H1 (cell line): ENCODE results near the gene SGCD. TPM values are rescaled to one million over a fixed set of nuclear protein-coding genes. Genes with fewer than 3 reads are reported as not detected.

Experiments used
- CTCF ChIA-PET: fragments of 300-600 bp; sonication (Branson Sonifier 250); formaldehyde crosslinking; loops from one replicate; lab custom pipeline; 2021; ENCODE audit not compliant: partially characterized antibody; lab: Charles Lee
- POLR2A ChIA-PET: fragments of 300-600 bp; sonication (Branson Sonifier 250); formaldehyde crosslinking; loops from one replicate; lab custom pipeline; 2021; ENCODE audit warnings: inconsistent platforms; ENCODE audit not compliant: partially characterized antibody; lab: Charles Lee
- DNase-seq, 2 experiments: peaks; one replicate each; pipeline versions ENCODE4 v3.0.0 to v3.0.0-alpha.2; 2010 to 2022; ENCODE audit warnings: low spot score in 2 of 2, low read depth in 1 of 2, mixed read lengths in 1 of 2
- FAIRE-seq: peaks from 2 replicates; lab custom pipeline; 2011; peaks lifted over from hg19 to GRCh38; lab: Jason Lieb, UNC
- H2AFZ ChIP-seq: 2 replicates; pipeline ENCODE4 v1.8.1; 2012; ENCODE audit warnings: low read length, inconsistent platforms
- H2AK5ac ChIP-seq: 2 replicates; pipeline ENCODE4 v1.6.1; 2013; ENCODE audit warnings: low read depth, low read length
- H2BK120ac ChIP-seq: replicated peaks from 2 replicates; pipeline ENCODE3; 2013; ENCODE audit warnings: low read depth, low read length, inconsistent platforms
- H2BK12ac ChIP-seq: 2 replicates; pipeline ENCODE4 v1.6.1; 2013; ENCODE audit warnings: low read depth, low read length
- H2BK15ac ChIP-seq: 2 replicates; pipeline ENCODE4 v1.6.1; 2013; ENCODE audit warnings: low read length
- H2BK20ac ChIP-seq: 2 replicates; pipeline ENCODE4 v1.6.1; 2013; ENCODE audit warnings: low read length
- H2BK5ac ChIP-seq: 2 replicates; pipeline ENCODE4 v1.6.1; 2013; ENCODE audit warnings: low read depth, low read length
- H3K14ac ChIP-seq: 2 replicates; pipeline ENCODE4 v1.6.1; 2013; ENCODE audit warnings: inconsistent platforms; ENCODE audit not compliant: insufficient read length
- H3K18ac ChIP-seq: 2 replicates; pipeline ENCODE4 v1.6.1; 2013; ENCODE audit warnings: low read length; ENCODE audit errors: extremely low read depth
- H3K23ac ChIP-seq: 2 replicates; pipeline ENCODE4 v1.6.1; 2013; ENCODE audit warnings: inconsistent platforms; ENCODE audit not compliant: insufficient read length
- H3K23me2 ChIP-seq: 2 replicates; pipeline ENCODE4 v1.6.1; 2013; ENCODE audit warnings: low read depth, low read length
- H3K27ac ChIP-seq: 2 replicates; pipeline ENCODE4 v1.6.1; 2011; ENCODE audit warnings: low read depth, low read length, inconsistent platforms
- H3K27me3 ChIP-seq, 4 experiments: replicated peaks in 1 of 4; 1 replicate in 1 of 4; 2 replicates in 3 of 4; pipeline versions ENCODE4 v1.6.1 to v1.8.1; 2011 to 2013; ENCODE audit warnings: low read length in 3 of 4, mild to moderate bottlenecking in 3 of 4, inconsistent platforms in 2 of 4, mixed read lengths in 2 of 4, moderate library complexity in 1 of 4; ENCODE audit not compliant: control insufficient read depth in 3 of 4, insufficient read depth in 3 of 4; ENCODE audit errors: extremely low read depth in 1 of 4
- H3K36me3 ChIP-seq, 4 experiments: 2 replicates each; pipeline versions ENCODE4 v1.6.1 to v1.8.1; 2011 to 2013; ENCODE audit warnings: mild to moderate bottlenecking in 4 of 4, low read length in 3 of 4, moderate library complexity in 2 of 4, control low read depth in 1 of 4, inconsistent platforms in 1 of 4; ENCODE audit not compliant: insufficient read depth in 4 of 4, control insufficient read depth in 2 of 4
- H3K4ac ChIP-seq: replicated peaks from 2 replicates; pipeline ENCODE3; 2013; ENCODE audit warnings: low read length, low read depth, mixed read lengths, inconsistent platforms; ENCODE audit not compliant: insufficient read length
- H3K4me1 ChIP-seq, 4 experiments: replicated peaks in 1 of 4; 1 replicate in 1 of 4; 2 replicates in 3 of 4; pipeline versions ENCODE4 v1.6.1 to v1.8.1; 2011 to 2013; ENCODE audit warnings: low read length in 3 of 4, inconsistent platforms in 2 of 4, mixed read lengths in 1 of 4; ENCODE audit not compliant: insufficient read depth in 4 of 4, control insufficient read depth in 3 of 4
- H3K4me2 ChIP-seq, 2 experiments: 2 replicates each; pipeline versions ENCODE4 v1.6.1 to v1.8.1; 2011 to 2013; ENCODE audit warnings: low read depth in 2 of 2, low read length in 2 of 2, control low read depth in 1 of 2, inconsistent platforms in 1 of 2, mild to moderate bottlenecking in 1 of 2; ENCODE audit not compliant: insufficient read depth in 1 of 2
- H3K4me3 ChIP-seq, 4 experiments: fragments of 200-600, 300-600 bp in 1 of 4; sonication (generic), shearing (Covaris generic), sonication (Bioruptor Twin) in 1 of 4; 2 replicates each; pipeline versions ENCODE4 v1.5.1 to v1.8.1; 2011 to 2016; ENCODE audit warnings: low read length in 4 of 4, low read depth in 3 of 4, control low read depth in 2 of 4, inconsistent platforms in 2 of 4, mild to moderate bottlenecking in 2 of 4, mixed read lengths in 1 of 4, moderate library complexity in 1 of 4; ENCODE audit not compliant: insufficient read depth in 2 of 4; ENCODE audit errors: extremely low read depth in 1 of 4
- H3K56ac ChIP-seq: replicated peaks from 2 replicates; pipeline ENCODE3; 2013; ENCODE audit warnings: low read depth, mild to moderate bottlenecking, mixed read lengths, low read length, inconsistent platforms; ENCODE audit not compliant: insufficient read length
- H3K79me1 ChIP-seq: 2 replicates; pipeline ENCODE4 v1.6.1; 2013; ENCODE audit warnings: low read depth, low read length, control low read depth
- H3K79me2 ChIP-seq, 2 experiments: 2 replicates each; pipeline versions ENCODE4 v1.6.1 to v1.8.1; 2012 to 2013; ENCODE audit warnings: low read length in 2 of 2, mild to moderate bottlenecking in 2 of 2, inconsistent platforms in 1 of 2; ENCODE audit not compliant: insufficient read depth in 2 of 2, control insufficient read depth in 1 of 2
- H3K9ac ChIP-seq, 4 experiments: replicated peaks in 1 of 4; 1 replicate in 1 of 4; 2 replicates in 3 of 4; pipeline versions ENCODE4 v1.6.1 to v1.8.1; 2011 to 2013; ENCODE audit warnings: low read depth in 3 of 4, low read length in 3 of 4, control low read depth in 2 of 4, mild to moderate bottlenecking in 2 of 4, moderate library complexity in 2 of 4, inconsistent platforms in 1 of 4; ENCODE audit errors: extremely low read depth in 1 of 4
- H3K9me3 ChIP-seq, 2 experiments: 2 replicates each; pipeline versions ENCODE4 v1.6.1 to v1.8.1; 2012 to 2013; ENCODE audit warnings: mild to moderate bottlenecking in 2 of 2, moderate library complexity in 2 of 2, control low read depth in 1 of 2, inconsistent platforms in 1 of 2, low read depth in 1 of 2, low read length in 1 of 2, mixed read lengths in 1 of 2; ENCODE audit not compliant: insufficient read depth in 2 of 2
- H4K20me1 ChIP-seq, 2 experiments: replicated peaks in 1 of 2; 2 replicates each; pipeline versions ENCODE3 to v1.8.1; 2011 to 2013; ENCODE audit warnings: inconsistent platforms in 2 of 2, low read length in 2 of 2, mild to moderate bottlenecking in 1 of 2; ENCODE audit not compliant: insufficient read depth in 2 of 2, control insufficient read depth in 1 of 2
- H4K5ac ChIP-seq: 2 replicates; pipeline ENCODE4 v1.6.1; 2013; ENCODE audit warnings: low read length, low read depth, mixed read lengths, inconsistent platforms; ENCODE audit not compliant: insufficient read length
- H4K8ac ChIP-seq: 2 replicates; pipeline ENCODE4 v1.8.0; 2013; ENCODE audit warnings: mild to moderate bottlenecking, moderate library complexity, low read length, inconsistent platforms; ENCODE audit not compliant: insufficient read depth; ENCODE audit errors: extremely low read depth
- H4K91ac ChIP-seq: replicated peaks from 2 replicates; pipeline ENCODE3; 2013; ENCODE audit warnings: low read length, mixed read lengths, inconsistent platforms; ENCODE audit not compliant: insufficient read length
- BACH1 ChIP-seq: IDR thresholded peaks from 2 replicates; pipeline ENCODE4 v1.6.1; 2012; ENCODE audit warnings: low read length, improper control_type of control experiment
- CHD2 ChIP-seq: IDR thresholded peaks from 2 replicates; pipeline ENCODE4 v1.6.1; 2012; ENCODE audit warnings: low read length, improper control_type of control experiment
- GABPA ChIP-seq: IDR thresholded peaks from 2 replicates; pipeline ENCODE4 v1.6.1; 2011; ENCODE audit warnings: mild to moderate bottlenecking, low read length, moderate library complexity, borderline replicate concordance; ENCODE audit not compliant: insufficient read depth
- GTF2F1 ChIP-seq: IDR thresholded peaks from 2 replicates; pipeline ENCODE4 v1.6.1; 2012; ENCODE audit warnings: low read depth, low read length, improper control_type of control experiment, borderline replicate concordance
- HDAC6 ChIP-seq: IDR thresholded peaks from one replicate; pipeline ENCODE4 v1.7.1; 2012; ENCODE audit warnings: low read depth, mild to moderate bottlenecking, inconsistent platforms, low read length, moderate library complexity
- KDM5A ChIP-seq: fragments of 200-600 bp; IDR thresholded peaks from 2 replicates; pipeline ENCODE4 v1.7.1; 2012; ENCODE audit warnings: mild to moderate bottlenecking, low read length, inconsistent platforms, mixed read lengths
- MAFK ChIP-seq: IDR thresholded peaks from 2 replicates; pipeline ENCODE4 v1.6.1; 2012; ENCODE audit warnings: low read depth, mild to moderate bottlenecking, improper control_type of control experiment, low read length
- POLR2A ChIP-seq, 2 experiments: IDR thresholded peaks; 1 replicate in 1 of 2; 2 replicates in 1 of 2; pipeline ENCODE4 v1.6.1; 2011; ENCODE audit warnings: low read depth in 2 of 2, low read length in 2 of 2, mild to moderate bottlenecking in 2 of 2; ENCODE audit errors: control extremely low read depth in 1 of 2
- RAD21 ChIP-seq, 2 experiments: IDR thresholded peaks in 1 of 2; conservative IDR thresholded peaks in 1 of 2; 2 replicates each; pipeline ENCODE4 v1.6.1; 2011; ENCODE audit warnings: low read depth in 2 of 2, low read length in 2 of 2, improper control_type of control experiment in 1 of 2, inconsistent platforms in 1 of 2, mild to moderate bottlenecking in 1 of 2, moderate library complexity in 1 of 2
- SUZ12 ChIP-seq: fragments of 200-600 bp; sonication (generic); IDR thresholded peaks from 2 replicates; pipeline ENCODE4 v1.6.1; 2012; ENCODE audit warnings: mild to moderate bottlenecking, inconsistent platforms, low read length, moderate library complexity, mixed read lengths
- ZNF274 ChIP-seq: IDR thresholded peaks from 2 replicates; pipeline ENCODE4 v1.7.0; 2012; ENCODE audit warnings: low read length, borderline replicate concordance; ENCODE audit errors: extremely low read depth
- WGBS, 2 experiments: shearing (Covaris generic) in 1 of 2; methylation state at CpG; one replicate each; pipeline versions ENCODE4 v1.1.6 to v1.1.7; 2013 to 2015; ENCODE audit warnings: low lambda C conversion rate in 2 of 2, mixed read lengths in 2 of 2, inconsistent platforms in 1 of 2, low coverage in 1 of 2, missing lambda C conversion rate in 1 of 2; ENCODE audit not compliant: insufficient replicate concordance in 2 of 2, insufficient coverage in 1 of 2, insufficient read length in 1 of 2; ENCODE audit errors: extremely low coverage in 1 of 2, missing lambda C conversion rate in 1 of 2; 5-methylcytosine and 5-hydroxymethylcytosine counted together
- polyA plus RNA-seq, 7 experiments: library from polyadenylated mRNA; depleted of rRNA in 3 of 7; stranded (reverse) in 5 of 7; unstranded in 2 of 7; fragments of >200 nt in 5 of 7; fragments of 200-250 nt in 2 of 7; gene quantifications; 1 replicate in 5 of 7; 2 replicates in 1 of 7; 4 replicates in 1 of 7; pipeline versions ENCODE4 v1.2.1 to v1.2.3, GENCODE V29; 2011 to 2013; ENCODE audit warnings: missing spikeins in 2 of 7, mixed read lengths in 2 of 7
- total RNA-seq: library from RNA; stranded (reverse); fragmentation: NEBNext Ultra II Directional; extraction: Animal tissue kit (Norgen Biotek cat#: 25700); gene quantifications from 2 replicates; pipeline ENCODE4 v1.2.1, GENCODE V29; 2021
- TF ChIP-seq, protein P1 (sequence below): IDR thresholded peaks from 2 replicates; pipeline ENCODE4 v1.6.1; 2012; ENCODE audit warnings: low read length, inconsistent platforms
- TF ChIP-seq, protein P2 (sequence below): IDR thresholded peaks from 2 replicates; pipeline ENCODE4 v1.6.1; 2011; ENCODE audit warnings: low read depth, mild to moderate bottlenecking, low read length; ENCODE audit not compliant: insufficient read depth

The SGCD gene
- total and polyA plus RNA-seq, 2 of the 8 experiments (the other 6 are each of a cell fraction or from before 2014, with no cell fraction given): 0.04 to 0.08 TPM

DNA sequence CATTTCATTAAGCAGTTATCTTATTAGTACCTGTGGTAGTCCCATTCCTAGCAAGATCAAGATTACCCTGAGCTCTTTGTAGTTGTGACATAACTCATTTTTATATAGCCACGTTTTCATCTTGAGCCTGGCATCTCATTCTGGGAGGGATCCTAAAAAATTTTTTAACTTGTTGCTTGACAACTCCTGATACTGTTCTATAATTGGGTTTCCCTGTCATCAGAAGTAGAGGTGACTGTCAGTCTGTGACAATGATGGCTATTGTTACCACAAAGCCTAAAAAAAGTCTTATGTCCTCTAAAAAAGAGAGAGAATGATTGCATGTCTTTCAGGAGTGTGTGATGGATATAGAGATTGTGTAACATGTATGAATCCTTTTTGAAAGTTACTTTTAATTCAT lies 164.8 kb downstream of the SGCD start:
- H3K14ac ChIP-seq: no peak overlapping the region
- no peak overlapping the region for H3K18ac ChIP-seq
- no peaks in the 10 kb centered on the region for H3K9me3 ChIP-seq
- H4K91ac ChIP-seq: no peak overlapping the region
- no peak overlapping the region for H4K5ac ChIP-seq
- H3K23ac ChIP-seq: no peak overlapping the region
- no peak overlapping the region for H3K9ac ChIP-seq
- CTCF ChIA-PET: interaction anchor here (0.6 kb wide), 1 partner anchor 1120 kb away, joined by 4 read pairs; no protein-coding TSS in a partner anchor
- H2AFZ ChIP-seq: no peak overlapping the region
- H2BK120ac ChIP-seq: no peak overlapping the region
- FAIRE-seq (no peak), DNase-seq (no peak)
- no peaks in the 10 kb centered on the region for H3K23me2 ChIP-seq
- no peak overlapping the region for H2BK5ac ChIP-seq
- H3K27me3 ChIP-seq: no peaks in the 10 kb centered on the region
- no peaks in the 10 kb centered on the region for H3K79me2 ChIP-seq
- no peaks in the 10 kb centered on the region for H3K36me3 ChIP-seq
- no peak overlapping the region for H3K4ac ChIP-seq
- H4K20me1 ChIP-seq: no peaks in the 10 kb centered on the region
- H2BK20ac ChIP-seq: no peak overlapping the region
- no peak overlapping the region for H2BK15ac ChIP-seq
- H3K4me2 ChIP-seq: no peak overlapping the region
- no peak overlapping the region for H2AK5ac ChIP-seq
- no peaks in the 10 kb centered on the region for H3K4me1 ChIP-seq
- H3K4me3 ChIP-seq: no peak overlapping the region
- H3K27ac ChIP-seq: no peak overlapping the region
- H4K8ac ChIP-seq: no peak overlapping the region
- H3K79me1 ChIP-seq: no peaks in the 10 kb centered on the region
- no peak overlapping the region for H2BK12ac ChIP-seq
- 69% methylated on average over 1 of the region's 1 CpG; no CpG with 5 or more reads in 1 of the 2 experiments for WGBS, 2 experiments
- POLR2A ChIA-PET: no interaction called here
- H3K56ac ChIP-seq: no peak overlapping the region
- no peak for TF ChIP-seq POLR2A (IDR thresholded peaks at IDR 0.05; ENCODE audit: control extremely low read depth in 1 of 2, low read depth in 2 of 2, low read length in 2 of 2)
- TF ChIP-seq, protein P1, sequence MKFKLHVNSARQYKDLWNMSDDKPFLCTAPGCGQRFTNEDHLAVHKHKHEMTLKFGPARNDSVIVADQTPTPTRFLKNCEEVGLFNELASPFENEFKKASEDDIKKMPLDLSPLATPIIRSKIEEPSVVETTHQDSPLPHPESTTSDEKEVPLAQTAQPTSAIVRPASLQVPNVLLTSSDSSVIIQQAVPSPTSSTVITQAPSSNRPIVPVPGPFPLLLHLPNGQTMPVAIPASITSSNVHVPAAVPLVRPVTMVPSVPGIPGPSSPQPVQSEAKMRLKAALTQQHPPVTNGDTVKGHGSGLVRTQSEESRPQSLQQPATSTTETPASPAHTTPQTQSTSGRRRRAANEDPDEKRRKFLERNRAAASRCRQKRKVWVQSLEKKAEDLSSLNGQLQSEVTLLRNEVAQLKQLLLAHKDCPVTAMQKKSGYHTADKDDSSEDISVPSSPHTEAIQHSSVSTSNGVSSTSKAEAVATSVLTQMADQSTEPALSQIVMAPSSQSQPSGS: no peak
- TF ChIP-seq SUZ12: no peak
- no peak for TF ChIP-seq BACH1
- no peak for TF ChIP-seq RAD21 (IDR thresholded peaks at IDR 0.05 in 1 of 2, conservative IDR thresholded peaks at IDR 0.05 in 1 of 2; ENCODE audit: low read depth in 2 of 2, low read length in 2 of 2)
- no peak for TF ChIP-seq GTF2F1
- no peak for TF ChIP-seq HDAC6
- TF ChIP-seq MAFK: no peak
- no peak for TF ChIP-seq CHD2
- TF ChIP-seq GABPA: no peak
- TF ChIP-seq, protein P2, sequence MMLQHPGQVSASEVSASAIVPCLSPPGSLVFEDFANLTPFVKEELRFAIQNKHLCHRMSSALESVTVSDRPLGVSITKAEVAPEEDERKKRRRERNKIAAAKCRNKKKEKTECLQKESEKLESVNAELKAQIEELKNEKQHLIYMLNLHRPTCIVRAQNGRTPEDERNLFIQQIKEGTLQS: no peak
- no peak for TF ChIP-seq KDM5A
- no peak for TF ChIP-seq ZNF274
